Stimulated activated CD4-positive, alpha-beta T cell treated with anti-CD3 and anti-CD28 coated beads, Interleukin-1b, Interleukin-23, amount 100 ng/mL, for 48 hours (primary cell): Measurements from ENCODE around the gene RGS21.
"Not testable (repeated sequence)": the region's sequence is repeated elsewhere in the genome, so short reads cannot be mapped to it uniquely, and the experiment has no call there.

ENCODE experiments used
- DNase-seq: peaks from one replicate; pipeline ENCODE4 v3.0.0-alpha.2; 2020

RGS21 gene, protein sequence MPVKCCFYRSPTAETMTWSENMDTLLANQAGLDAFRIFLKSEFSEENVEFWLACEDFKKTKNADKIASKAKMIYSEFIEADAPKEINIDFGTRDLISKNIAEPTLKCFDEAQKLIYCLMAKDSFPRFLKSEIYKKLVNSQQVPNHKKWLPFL

DNA sequence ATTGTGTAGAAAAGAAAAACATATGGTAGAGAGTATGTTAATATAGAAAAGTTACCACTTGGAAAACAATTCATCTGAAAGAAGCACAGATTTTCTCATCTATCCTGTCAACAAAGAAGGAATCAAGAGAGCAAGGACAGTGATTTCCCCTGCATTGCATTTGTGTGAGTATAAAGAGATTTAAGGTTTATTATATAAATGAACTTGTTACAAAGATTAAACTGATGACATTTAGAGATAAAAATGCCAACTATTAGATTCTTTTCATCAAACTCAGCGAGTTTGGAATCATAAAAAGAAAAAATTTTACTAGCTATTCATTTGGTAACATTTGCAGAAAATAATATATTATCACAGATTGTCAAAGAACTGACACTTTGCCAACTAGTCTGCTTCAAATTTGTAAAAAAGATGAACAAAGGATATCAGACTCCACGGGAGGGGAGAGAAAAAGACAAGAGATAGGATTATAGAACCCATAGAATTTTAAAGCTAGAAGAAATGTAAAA lies at the start of gene RGS21:
TSS of gene RGS21 (plus strand) at position 51 of the 509 bp plus-strand sequence. CDS start 26,045 bp downstream, outside the sequence.
- DNase-seq: no peak

DNA sequence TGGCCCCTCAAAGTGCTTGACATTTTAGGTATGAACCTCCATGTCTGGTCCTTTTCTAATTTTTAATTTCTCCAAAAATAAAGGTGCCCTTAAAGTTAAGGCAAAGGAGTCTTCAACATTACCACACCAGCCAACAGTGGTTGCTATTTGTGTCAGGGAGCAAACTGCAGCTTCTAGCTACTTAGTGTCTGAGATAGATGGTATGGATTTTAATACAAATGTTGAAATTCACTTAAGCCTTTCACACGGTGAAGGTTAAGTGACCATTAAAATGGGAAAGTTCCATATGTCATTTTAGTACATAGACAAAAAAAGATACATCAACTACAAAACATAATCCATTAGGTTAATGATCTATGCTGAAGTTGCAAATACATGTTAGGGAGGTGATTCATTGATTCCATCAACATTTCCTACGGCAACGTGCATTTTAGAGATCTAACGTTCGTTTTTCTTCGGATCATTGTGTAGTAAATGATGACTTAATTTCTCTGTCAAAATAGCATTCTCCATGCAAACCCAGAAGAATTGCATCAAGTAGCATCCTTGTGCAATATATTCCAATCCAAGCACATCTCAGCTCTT lies 48.2 kb upstream of the RGS21 start:
- no peak for DNase-seq

DNA sequence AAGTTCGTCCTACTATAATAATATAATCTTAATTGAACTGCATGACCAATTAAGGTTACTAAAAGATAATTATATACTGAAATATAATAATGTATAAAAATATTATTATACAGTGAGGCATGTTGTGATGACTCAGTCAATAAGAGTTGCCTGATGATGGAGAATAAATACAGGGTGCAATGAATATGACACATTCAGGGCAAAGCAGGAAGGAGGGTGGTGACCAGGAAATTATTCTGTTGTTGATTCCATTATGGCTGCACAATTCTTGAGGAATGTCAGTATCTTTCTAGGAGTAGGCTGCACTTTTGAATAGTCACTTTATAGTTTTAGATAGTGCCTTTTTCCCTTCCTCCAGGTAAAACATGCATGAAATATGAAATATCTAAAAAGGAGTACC lies 46.4 kb upstream of the RGS21 start:
- no peak for DNase-seq

DNA sequence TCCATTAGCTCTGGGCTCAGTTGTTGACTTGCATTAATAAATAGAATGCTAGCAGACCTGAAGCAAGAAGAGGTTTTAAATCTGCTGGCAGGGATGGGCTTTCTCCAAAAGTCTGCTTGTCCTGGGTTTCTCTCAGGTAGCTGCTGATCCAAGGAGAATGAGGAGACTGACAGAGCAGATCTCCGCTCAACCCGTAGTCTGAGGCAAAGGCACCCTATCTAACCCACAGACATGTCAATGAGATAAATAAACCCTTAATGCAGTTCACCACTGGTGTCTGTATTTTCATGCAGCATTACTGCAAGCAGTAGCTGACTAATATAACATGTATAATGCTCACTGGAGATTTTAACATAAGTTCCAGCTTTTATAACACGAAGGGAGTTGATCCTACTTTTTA lies 44.1 kb upstream of the RGS21 start:
- no peak for DNase-seq

DNA sequence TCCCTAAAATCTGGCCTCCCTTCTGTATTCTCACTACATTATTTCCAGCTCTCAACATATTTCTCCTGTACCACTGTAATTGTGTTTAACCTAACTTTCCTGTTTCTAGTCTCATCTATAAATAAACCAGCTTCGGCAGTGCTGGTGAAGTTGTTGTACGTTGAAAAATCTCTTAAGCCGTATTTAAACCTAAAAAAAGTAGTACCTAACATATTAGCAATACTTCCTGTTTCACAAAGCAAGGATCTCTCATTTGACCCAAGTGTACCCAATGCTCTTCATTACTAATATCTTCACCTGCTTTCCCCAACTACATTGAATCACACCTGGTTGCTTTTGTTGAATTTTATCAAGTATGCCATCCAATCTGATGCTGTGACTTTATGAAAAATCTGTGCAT lies 42.2 kb upstream of the RGS21 start:
- no peak for DNase-seq

DNA sequence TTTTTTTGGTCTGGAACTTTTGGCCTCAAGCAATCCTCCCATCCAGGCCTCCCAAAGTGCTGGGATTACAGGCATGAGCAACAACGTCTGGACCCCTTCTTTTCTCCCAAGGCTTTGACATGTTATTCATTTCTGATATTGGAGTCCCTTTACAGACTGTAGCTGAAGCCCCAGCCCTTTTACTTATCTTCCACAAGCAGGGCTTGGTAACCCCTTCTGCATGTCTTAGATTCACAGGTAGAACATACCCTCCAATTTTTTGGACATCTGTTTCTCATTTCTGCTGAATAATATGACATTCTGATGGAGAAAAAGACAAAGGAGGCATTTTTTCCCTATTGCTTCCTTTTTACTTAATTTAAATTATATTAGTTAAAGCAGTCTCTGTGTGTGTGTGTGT lies 39.2 kb upstream of the RGS21 start:
- no peak for DNase-seq

DNA sequence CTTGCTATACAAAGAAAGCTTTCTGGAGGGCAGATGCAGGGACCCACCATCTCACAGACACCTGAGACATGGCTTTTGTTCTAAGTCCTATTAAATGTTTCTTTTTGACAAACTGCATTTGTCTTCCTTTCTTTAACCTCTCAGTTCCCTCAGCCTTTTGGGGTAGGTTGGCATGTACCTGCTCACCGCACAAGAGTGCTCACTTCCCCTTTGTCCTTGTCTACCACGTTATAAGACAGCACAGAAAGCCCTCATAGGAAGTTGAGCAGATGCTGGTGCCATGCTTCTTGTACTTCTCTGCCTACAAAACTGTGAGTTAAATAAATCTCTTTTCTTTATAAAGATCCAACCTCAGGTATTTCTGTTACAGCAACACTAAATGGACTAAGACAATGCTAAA lies 31.9 kb upstream of the RGS21 start:
- DNase-seq: no peak

DNA sequence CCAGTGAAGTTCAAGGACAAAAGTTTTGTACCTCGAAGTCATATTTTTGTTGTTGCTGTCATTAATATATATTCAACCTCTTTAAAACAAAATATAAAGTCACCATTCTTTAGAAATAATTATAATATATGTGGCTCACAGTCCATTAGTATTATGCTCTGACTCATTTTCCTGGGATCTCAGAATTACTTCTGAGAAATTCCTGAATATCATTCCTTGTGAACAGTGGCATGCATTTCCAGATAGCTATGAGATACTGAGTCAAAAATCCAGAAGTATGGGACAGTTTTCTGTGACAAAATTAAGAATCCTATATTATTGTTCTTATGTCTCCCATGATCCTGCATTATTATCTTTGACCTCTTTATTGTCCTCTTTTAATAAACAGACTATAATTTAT lies 13.8 kb upstream of the RGS21 start:
- no peak for DNase-seq

DNA sequence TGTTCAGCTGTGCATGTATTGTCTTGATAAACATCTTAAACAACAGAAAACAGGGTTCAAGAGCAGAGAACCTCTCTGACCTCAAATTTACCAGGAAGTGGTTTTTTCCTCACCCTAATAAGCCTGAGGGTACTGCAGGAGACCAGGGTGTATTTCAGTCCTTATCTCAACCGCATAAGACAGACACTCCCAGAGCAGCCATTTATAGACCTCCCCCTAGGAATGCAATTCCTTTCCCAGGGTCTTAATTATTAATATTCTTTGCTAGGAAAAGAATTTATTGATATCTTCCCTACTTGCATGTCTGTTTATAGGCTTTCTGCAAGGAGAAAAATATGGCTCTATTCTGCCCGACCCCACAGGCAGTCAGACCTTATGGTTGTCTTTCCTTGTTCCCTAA lies 8.5 kb upstream of the RGS21 start:
- DNase-seq: not testable (repeated sequence)

DNA sequence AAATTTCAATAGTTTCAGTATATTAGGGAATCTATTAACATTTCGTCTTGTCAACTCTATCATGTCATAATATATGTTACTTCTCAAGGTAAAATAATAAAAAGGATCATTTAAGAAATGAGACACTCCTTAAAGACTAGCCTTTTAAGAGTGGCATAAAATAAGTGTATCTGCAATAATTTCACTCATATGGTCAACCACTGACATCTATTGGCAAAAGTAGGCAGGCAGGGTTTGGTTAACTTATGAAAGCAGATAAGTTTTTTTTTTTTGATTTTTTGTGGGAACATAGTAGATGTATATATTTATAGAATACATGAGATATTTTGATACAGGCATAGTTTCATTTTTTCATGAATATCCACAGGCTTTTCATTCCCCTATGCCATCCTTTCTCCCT lies 5.5 kb upstream of the RGS21 start:
- no peak for DNase-seq

DNA sequence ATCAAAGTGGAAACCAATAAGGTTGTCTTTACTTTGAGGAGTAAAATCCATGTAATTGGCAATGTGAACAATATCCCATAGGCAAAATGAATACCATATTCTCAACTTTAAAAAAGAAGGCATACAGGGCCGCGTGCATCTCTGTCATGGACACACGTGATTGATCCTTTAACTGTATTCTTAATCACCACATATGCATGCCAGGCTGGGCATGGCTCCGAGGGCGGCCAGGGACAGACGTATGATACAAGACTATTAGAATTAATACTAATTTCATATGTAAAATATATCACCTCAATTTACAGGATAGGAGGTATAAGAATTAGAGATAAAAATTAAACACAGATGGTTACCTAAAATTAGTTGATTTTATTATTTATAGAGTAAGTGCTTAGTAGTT lies 11.2 kb downstream of the RGS21 start:
- DNase-seq: no peak

DNA sequence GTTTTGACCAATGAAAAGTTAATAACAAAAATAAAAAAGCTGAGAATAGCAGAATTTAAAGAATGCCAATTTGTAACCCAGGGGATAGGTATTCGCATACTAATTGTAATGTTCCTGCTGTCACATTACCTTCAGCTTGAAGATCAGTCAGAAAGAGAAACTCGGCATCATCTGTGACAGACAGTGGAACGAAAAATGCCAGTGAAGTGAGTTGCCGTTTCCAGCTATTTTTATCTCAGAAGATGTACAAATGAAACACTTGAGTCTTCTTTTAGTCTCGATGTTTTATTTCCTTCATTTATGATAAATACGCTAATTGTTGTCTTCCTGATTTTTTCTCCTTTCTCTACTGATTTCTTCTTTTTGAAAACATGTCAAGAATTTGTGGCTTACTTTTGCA lies 26.1 kb downstream of the RGS21 start:
- no peak for DNase-seq

DNA sequence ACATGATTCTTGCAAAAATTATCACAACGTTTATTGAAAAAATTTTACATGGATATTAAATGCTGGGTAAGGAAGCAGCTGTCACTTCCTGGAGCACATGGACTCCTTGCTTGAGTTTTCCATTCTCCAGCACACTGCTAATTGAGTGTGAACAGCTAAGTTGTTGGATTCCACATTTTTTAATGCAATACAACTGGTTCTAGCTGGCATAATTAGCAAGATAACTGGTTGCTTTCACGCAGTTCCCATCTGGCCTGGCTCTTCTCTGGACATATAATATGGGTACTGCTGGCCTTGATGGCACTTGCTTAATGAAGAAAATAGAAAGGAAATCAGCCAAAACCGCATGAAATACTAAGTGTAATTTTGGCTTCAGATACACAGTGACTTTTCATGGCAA lies 26.6 kb downstream of the RGS21 start:
- no peak for DNase-seq

DNA sequence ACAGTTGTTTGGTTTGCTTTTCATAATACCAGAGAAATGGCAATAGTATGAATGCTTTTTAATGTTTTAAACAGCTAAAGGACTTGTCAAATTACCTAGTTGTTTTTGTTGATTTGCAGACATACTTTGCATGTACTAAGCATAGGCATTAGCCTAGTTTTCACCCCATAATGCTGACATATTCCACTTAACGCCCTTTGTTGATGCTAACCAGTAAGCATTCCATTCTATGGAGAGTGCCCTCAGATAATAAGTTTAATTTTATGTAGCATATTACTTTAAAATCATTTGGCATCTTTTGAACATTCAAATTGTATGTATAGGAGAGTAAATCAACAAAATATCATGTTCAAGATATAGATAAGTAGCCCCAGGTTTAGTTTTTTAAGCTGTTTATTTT lies 32.5 kb downstream of the RGS21 start:
- DNase-seq: no peak

DNA sequence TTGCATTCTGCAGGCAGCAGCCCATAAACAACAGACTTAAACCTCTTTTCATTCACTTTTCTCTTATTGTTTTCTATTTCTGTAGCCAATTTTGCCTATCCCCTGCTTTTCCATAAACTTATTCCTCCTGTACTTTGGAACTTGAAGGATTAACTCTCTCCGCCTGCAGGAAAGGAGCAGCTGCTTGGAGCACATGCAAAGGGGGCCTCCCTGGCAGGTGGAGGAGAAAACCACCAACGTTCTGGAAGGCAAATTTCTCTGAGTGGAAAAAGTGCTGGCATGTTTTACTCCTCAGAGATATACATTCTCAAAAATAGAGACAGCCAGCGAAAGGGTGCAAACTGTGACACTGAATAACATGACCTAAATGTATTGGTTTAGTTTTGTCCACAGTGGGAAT lies 33.6 kb downstream of the RGS21 start:
- no peak for DNase-seq

DNA sequence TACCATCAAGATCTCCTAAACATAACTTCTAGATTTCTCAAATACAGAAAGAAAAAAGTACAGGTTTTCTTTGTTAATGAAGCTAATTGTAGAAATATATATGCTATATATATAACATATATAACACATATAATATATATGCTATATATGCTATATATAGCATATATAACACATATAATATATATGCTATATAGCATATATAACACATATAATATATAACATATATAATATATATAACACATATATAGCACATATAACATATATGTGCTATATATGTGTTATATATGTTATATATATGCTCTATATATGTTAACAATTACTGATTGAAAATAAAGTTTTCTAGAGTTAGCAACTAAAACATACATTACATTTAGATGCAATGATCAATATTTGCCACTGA lies 34.8 kb downstream of the RGS21 start:
- no peak for DNase-seq

DNA sequence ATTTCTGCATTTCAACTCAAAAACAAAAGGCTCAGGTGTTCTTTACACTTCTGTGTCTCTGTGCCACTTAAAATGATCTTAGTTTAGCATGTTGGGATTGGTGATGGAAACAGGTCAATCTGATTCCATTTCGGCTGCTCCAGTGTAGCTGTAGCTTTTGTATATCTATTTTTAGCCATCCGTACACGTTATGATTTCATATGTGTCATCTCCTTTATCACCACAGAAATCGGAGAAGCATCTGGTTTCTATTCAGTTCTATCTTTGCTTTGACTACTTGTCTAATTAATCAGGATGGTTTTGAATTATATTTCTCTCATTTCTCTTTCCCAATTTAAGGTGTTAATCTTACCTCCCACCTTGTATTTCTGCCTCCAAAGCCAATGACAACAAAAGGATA lies 41.1 kb downstream of the RGS21 start:
- no peak for DNase-seq

DNA sequence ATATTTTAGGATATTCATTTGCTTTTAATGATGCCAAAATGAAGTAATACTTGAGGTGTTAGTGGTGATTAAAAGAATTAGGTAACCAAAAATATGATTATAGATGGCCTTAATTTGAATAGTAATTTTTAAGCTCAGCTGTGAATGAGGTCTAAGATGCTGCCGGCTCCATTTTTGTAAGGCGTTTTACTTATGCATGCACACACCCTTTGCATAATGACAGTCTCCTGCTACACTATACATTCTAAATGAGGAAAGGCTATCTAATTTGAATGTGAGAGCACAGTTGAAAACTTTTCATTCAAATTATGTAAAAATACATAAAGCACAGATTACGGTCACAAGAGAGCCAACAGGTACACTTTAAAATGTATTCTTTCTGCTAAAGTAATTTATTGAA lies 41.6 kb downstream of the RGS21 start:
- DNase-seq: no peak

DNA sequence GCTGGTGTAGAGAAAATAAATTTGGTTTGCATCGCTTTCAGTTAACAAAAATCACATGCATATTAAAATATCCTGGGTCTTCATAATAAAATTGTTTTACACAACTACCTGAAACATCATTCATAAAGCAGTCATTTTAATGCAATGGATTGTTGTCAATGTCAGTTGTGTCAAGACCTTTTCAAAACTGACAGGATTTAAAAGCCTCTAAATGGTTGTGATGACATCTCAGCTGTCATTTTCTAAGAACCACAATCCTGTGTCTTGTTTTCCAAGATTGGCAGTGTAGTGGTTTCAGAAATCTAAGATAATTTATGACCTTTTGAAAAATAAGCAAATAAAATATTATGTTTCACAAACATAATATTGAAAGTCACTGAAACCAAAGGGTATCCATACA lies 42.0 kb downstream of the RGS21 start:
- no peak for DNase-seq

DNA sequence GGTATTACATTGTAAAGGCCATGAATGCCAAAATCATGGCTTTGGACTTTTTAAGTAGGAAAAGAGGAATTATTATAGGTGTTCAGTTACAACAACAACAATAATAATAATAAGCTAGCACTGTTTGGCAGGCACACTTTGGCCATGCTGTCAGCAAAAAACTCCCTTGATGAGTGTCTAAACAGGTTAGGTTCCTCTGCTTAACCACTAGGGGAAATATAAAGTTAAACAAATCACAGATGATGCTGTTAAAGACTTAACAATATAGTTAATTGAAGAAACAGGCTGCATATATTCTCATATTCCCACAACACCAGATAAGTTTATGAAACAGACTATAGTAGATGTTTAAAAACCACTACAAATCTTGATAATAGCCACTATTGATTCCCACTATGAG lies 46.4 kb downstream of the RGS21 start:
- no peak for DNase-seq

DNA sequence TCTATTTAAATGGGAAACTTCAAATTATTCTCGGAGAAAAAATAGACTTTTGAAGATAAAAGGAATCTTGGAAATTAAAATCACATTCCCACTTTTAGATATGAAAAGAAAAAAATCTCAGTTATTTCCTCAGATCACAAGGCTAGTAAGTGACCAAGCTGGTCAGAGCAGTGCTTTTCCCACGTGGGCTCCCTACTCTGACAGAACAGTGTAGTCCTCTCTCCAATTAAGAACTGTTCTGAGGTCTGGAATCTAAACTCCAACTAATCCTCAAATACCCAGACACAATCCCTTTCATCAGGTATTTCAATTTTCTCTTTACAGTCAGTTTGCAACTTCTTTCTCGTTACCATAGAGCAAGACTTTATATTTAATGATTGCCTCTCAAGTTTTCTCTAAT lies 50.6 kb downstream of the RGS21 start:
- DNase-seq: no peak

DNA sequence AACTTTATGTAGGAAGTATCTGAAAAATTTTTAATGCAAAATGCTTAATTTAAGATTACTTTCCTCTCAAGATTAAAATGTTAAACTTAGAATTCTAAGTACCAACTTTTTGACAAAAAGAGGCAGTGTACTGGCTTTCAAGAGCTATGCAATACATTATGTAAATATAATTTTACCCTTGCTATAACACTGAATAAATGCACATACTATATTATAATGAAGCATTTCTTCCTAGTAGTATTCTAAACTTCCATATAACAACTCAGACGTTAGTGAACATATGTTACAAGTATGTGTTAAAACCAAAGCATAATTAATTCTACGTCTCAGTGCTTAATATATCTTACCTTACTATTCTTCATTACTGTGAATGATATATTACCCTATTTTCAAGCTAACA lies 58.5 kb downstream of the RGS21 start:
- DNase-seq: no peak

DNA sequence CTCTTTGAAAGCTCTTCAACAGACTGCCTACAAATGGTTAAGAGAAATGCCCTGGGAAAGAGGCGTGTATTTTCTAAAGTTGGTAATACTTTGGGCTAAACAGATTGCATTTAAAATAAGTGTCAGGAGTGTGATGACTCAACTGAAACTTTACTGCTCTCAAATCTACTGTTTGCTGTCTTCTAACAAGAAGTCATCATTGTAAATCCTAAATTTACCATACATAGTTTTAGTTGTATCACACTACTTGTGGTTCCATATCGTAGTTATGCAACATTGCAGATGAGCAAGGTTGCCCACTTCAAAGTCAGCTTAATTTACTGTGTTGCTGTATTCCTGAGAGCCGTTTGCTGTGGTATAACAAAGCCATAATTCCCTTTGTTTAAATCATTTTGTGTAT lies 59.6 kb downstream of the RGS21 start:
- DNase-seq: no peak

DNA sequence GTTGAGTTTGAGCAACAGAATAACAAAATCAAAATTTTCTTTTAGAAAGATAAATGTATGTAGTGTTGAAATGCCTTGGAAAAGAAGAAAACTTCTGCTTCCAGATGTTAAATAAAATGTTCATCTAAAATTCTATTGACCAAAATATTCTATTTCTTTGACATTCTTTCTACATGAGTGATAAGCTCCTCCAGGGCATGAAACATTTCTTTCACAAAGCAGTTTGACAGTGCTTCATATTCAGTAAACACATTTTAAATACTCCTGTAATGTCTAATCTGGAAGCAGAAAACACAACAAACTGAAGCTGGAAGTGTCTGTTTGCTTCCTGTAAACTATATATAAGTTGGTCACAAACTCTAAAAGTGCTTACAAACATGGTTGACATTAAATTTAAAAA lies 61.5 kb downstream of the RGS21 start:
- DNase-seq: no peak

DNA sequence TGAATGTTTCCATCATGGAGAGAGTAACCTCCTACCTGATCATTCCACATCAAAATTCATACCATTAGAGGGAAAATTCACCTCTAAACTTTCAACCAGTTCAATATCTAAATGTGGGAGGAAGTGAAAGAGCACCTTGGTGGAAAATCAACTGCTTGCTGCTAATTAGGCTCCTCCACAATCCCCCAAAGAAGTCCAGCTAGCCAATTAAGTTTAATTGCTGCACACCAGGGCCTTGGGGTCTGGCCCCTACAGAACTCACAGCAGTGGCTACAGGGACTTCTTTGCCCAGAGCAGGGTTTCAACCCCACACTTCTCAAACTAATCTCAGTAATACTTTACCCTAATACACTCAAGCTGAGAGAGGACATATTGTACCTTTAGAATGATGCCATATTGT lies 62.1 kb downstream of the RGS21 start:
- no peak for DNase-seq
